Body of pancreas (tissue), 4 donors: ENCODE measurements around the gene FBXL15.

ENCODE experiments used
- CTCF ChIP-seq, 7 experiments: fragments of 450-650 bp in 4 of 7; fragments of 200-600 bp in 3 of 7; sonication (generic) in 3 of 7; IDR thresholded peaks; one replicate each; pipeline ENCODE4 v1.5.1; 2016 to 2019; ENCODE audit warnings: antibody characterized with exemption in 7 of 7
- POLR2A ChIP-seq, 3 donors: fragments of 450-650 bp; IDR thresholded peaks; one replicate each; pipeline ENCODE4 v1.6.1; 2016; ENCODE audit warnings: antibody characterized with exemption in 3 of 3, mild to moderate bottlenecking in 2 of 3

GRCh38 chr10:102420714-102421506, at the start of gene FBXL15:
- TF ChIP-seq CTCF (IDR thresholded peaks at IDR 0.05) (peak in 1 of 7 experiments; percentile 23), POLR2A (IDR thresholded peaks at IDR 0.05) (peak; percentile 53 to 78 (median 74))
